Activated CD8-positive, alpha-beta T cell treated with anti-CD3 and anti-CD28 coated beads, Interleukin-2, amount 10 ng/mL, durations not matched to agents 7 days and 5 days (primary cell): Measurements from ENCODE around the gene LNPK. TPM values are rescaled to one million over a fixed set of nuclear protein-coding genes. Genes with fewer than 3 reads are reported as not detected.

ENCODE experiments used
- total RNA-seq, 2 experiments: library from RNA; stranded (reverse); gene quantifications; one replicate each; pipeline ENCODE4 v1.2.3, GENCODE V29; 2021

LNPK gene
- total RNA-seq, 2 experiments from 2014 or later = 49.0 to 50.2 TPM

Other genes starting within 250 kb of the LNPK start
- gene EVX2, start 81.7 kb upstream of the LNPK start, total RNA-seq = not detected
- gene HOXD13, start 90.5 kb upstream of the LNPK start, total RNA-seq = not detected
- not detected for gene HOXD12, start 97.5 kb upstream of the LNPK start, total RNA-seq
- not detected for gene HOXD11, start 105.0 kb upstream of the LNPK start, total RNA-seq
- gene HOXD10, start 114.5 kb upstream of the LNPK start, total RNA-seq = not detected
- gene HOXD9, start 120.5 kb upstream of the LNPK start, total RNA-seq = not detected
- not detected for gene HOXD8, start 127.4 kb upstream of the LNPK start, total RNA-seq
- not detected for gene HOXD4, start 149.3 kb upstream of the LNPK start, total RNA-seq
- gene HOXD3, start 155.0 kb upstream of the LNPK start, total RNA-seq = not detected
- gene HOXD1, start 186.4 kb upstream of the LNPK start, total RNA-seq = not detected